ENCODE data around the gene RASSF3. TPM values are rescaled to one million over a fixed set of nuclear protein-coding genes. Genes with fewer than 3 reads are reported as not detected.

RASSF3 gene
- total RNA-seq, 1 experiment from 2014 or later, result 162 TPM

DNA sequence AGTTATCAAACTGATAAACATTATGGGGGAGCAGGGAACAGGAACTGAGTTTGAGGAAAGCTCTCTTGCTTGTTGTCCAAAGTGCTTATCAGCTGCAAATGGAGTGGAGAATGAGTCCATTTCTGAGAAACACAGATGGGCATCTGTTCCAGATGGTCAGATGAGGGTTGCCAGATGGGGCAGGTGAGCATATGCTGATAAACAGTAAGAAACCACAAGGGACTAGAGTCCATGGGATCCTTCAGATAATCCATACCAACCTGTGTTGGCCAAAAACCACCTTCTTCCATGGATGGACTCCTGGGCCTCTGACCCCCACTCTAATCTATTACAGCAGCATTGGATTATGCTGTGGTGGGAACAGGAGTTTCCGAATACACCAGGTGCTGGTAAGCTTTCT is 110.6 kb downstream of the RASSF3 start:
- no peaks in the 10 kb centered on the region for H3K9me3 Mint-ChIP-seq (ENCODE audit: low read depth, unreplicated experiment)
- H3K36me3 Mint-ChIP-seq (ENCODE audit: insufficient read depth, unreplicated experiment), result peaks cover 48% of the 10 kb centered on the region
- TF ChIP-seq, protein P1, sequence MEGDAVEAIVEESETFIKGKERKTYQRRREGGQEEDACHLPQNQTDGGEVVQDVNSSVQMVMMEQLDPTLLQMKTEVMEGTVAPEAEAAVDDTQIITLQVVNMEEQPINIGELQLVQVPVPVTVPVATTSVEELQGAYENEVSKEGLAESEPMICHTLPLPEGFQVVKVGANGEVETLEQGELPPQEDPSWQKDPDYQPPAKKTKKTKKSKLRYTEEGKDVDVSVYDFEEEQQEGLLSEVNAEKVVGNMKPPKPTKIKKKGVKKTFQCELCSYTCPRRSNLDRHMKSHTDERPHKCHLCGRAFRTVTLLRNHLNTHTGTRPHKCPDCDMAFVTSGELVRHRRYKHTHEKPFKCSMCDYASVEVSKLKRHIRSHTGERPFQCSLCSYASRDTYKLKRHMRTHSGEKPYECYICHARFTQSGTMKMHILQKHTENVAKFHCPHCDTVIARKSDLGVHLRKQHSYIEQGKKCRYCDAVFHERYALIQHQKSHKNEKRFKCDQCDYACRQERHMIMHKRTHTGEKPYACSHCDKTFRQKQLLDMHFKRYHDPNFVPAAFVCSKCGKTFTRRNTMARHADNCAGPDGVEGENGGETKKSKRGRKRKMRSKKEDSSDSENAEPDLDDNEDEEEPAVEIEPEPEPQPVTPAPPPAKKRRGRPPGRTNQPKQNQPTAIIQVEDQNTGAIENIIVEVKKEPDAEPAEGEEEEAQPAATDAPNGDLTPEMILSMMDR (IDR thresholded peaks at IDR 0.05; ENCODE audit: unreplicated experiment), result no peak
- intact Hi-C loops (cut with micrococcal nuclease; ENCODE audit: unreplicated experiment), result no loop called here
- no peak overlapping the region for H3K27ac Mint-ChIP-seq (ENCODE audit: unreplicated experiment)
- no peak overlapping the region for H3K4me3 Mint-ChIP-seq (ENCODE audit: low read depth, unreplicated experiment)
- CTCF ChIA-PET, result no interaction called here
- no peaks in the 10 kb centered on the region for H3K27me3 Mint-ChIP-seq (ENCODE audit: unreplicated experiment)
- no TSS peak for BruUV-seq (replicated peaks)
- DNase-seq, result no peak
- peaks cover 10% of the 10 kb centered on the region for H3K4me1 Mint-ChIP-seq (ENCODE audit: low read depth, unreplicated experiment)

DNA sequence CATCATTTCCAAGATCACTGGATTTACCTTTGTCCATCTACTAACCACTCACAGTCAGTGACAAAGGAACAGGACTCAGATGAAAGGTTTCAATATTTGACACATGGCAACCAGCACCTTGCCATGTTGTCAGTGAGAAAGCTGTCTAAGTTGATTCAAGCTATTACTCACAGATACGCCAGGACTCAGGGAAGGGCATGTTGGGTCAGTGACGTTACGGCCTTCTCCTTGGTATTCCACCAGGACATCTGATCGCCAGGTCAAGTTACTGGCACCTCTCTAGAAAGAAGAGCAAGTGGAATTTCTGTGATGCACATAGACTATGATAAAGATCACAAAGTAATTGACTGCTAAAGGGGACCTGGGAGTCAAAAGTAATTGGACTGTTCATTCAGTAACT is 112.5 kb downstream of the RASSF3 start:
- CTCF ChIA-PET, result no interaction called here
- peaks cover 10% of the 10 kb centered on the region for H3K4me1 Mint-ChIP-seq (ENCODE audit: low read depth, unreplicated experiment)
- no peak for DNase-seq
- no peaks in the 10 kb centered on the region for H3K9me3 Mint-ChIP-seq (ENCODE audit: low read depth, unreplicated experiment)
- no peak overlapping the region for H3K4me3 Mint-ChIP-seq (ENCODE audit: low read depth, unreplicated experiment)
- no TSS peak for BruUV-seq (replicated peaks)
- H3K27me3 Mint-ChIP-seq (ENCODE audit: unreplicated experiment), result no peaks in the 10 kb centered on the region
- TF ChIP-seq, protein P1 (IDR thresholded peaks at IDR 0.05; ENCODE audit: unreplicated experiment), result no peak
- intact Hi-C loops (cut with micrococcal nuclease; ENCODE audit: unreplicated experiment), result no loop called here
- peaks cover 33% of the 10 kb centered on the region for H3K36me3 Mint-ChIP-seq (ENCODE audit: insufficient read depth, unreplicated experiment)
- no peak overlapping the region for H3K27ac Mint-ChIP-seq (ENCODE audit: unreplicated experiment)

DNA sequence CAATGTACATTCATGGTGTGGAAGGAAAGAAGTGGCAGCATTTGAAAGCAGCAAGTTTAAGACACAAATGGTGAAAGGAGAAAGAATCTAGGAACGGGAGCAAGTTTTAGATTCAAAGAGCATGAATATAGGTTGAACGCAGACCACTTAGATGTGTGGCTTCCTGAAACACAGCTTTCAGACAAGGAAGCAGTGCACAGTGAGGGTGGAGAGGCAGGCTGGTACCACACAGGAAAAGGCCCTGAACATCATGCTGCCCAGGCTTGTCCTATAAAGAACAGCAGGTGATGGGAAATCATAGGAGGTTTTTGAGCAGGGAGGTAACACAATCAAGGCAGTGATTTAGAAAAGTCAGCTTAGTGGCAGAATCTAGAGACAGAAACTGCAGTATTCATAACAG is 113.3 kb downstream of the RASSF3 start:
- DNase-seq, result no peak
- CTCF ChIA-PET, result no interaction called here
- H3K4me1 Mint-ChIP-seq (ENCODE audit: low read depth, unreplicated experiment), result peaks cover 10% of the 10 kb centered on the region
- no peak overlapping the region for H3K4me3 Mint-ChIP-seq (ENCODE audit: low read depth, unreplicated experiment)
- TF ChIP-seq, protein P1 (IDR thresholded peaks at IDR 0.05; ENCODE audit: unreplicated experiment), result no peak
- intact Hi-C loops (cut with micrococcal nuclease; ENCODE audit: unreplicated experiment), result no loop called here
- no peak overlapping the region for H3K27ac Mint-ChIP-seq (ENCODE audit: unreplicated experiment)
- no TSS peak for BruUV-seq (replicated peaks)
- no peaks in the 10 kb centered on the region for H3K27me3 Mint-ChIP-seq (ENCODE audit: unreplicated experiment)
- H3K9me3 Mint-ChIP-seq (ENCODE audit: low read depth, unreplicated experiment), result no peaks in the 10 kb centered on the region
- H3K36me3 Mint-ChIP-seq (ENCODE audit: insufficient read depth, unreplicated experiment), result peaks cover 32% of the 10 kb centered on the region

DNA sequence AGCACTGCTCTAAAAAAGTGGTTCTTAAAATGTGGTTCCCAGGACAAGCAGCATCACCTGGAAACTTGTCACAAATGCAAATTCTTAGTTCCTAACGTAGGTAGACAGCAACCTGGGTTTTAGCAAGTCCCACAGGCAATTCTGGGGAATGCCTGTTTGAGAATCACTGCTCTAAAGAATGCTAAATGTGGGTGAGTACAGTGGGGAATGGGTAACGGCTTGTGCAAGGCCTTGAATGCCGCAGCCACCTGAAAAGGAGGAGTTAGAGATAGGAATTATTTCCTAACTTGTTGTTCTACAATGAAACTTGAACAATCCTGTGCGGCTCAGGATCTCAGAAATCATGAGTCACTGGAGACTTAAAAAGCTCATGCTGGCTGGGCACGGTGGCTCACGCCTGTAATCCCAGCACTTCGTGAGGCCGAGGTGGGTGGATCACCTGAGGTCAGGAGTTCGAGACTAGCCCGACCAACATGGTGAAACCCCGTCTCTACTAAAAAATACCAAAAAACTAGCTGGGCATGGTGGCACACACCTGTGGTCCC is 114.0 kb downstream of the RASSF3 start:
- intact Hi-C loops (cut with micrococcal nuclease; ENCODE audit: unreplicated experiment), result no loop called here
- CTCF ChIA-PET, result no interaction called here
- DNase-seq, result no peak
- Mint-ChIP-seq H3K4me1 (ENCODE audit: low read depth, unreplicated experiment) (peaks cover 10% of the 10 kb centered on the region), H3K36me3 (ENCODE audit: insufficient read depth, unreplicated experiment) (peaks cover 28% of the 10 kb centered on the region), H3K9me3 (ENCODE audit: low read depth, unreplicated experiment) (no peaks in the 10 kb centered on the region), H3K27ac (ENCODE audit: unreplicated experiment) (no peak overlapping the region), H3K4me3 (ENCODE audit: low read depth, unreplicated experiment) (no peak overlapping the region), H3K27me3 (ENCODE audit: unreplicated experiment) (no peaks in the 10 kb centered on the region)
- TF ChIP-seq, protein P1 (IDR thresholded peaks at IDR 0.05; ENCODE audit: unreplicated experiment), result no peak
- no TSS peak for BruUV-seq (replicated peaks)
